ENCODE measurements around the gene GUK1.
"Not testable (repeated sequence)": the region's sequence is repeated elsewhere in the genome, so short reads cannot be mapped to it uniquely, and the experiment has no call there.

The GUK1 gene

DNA sequence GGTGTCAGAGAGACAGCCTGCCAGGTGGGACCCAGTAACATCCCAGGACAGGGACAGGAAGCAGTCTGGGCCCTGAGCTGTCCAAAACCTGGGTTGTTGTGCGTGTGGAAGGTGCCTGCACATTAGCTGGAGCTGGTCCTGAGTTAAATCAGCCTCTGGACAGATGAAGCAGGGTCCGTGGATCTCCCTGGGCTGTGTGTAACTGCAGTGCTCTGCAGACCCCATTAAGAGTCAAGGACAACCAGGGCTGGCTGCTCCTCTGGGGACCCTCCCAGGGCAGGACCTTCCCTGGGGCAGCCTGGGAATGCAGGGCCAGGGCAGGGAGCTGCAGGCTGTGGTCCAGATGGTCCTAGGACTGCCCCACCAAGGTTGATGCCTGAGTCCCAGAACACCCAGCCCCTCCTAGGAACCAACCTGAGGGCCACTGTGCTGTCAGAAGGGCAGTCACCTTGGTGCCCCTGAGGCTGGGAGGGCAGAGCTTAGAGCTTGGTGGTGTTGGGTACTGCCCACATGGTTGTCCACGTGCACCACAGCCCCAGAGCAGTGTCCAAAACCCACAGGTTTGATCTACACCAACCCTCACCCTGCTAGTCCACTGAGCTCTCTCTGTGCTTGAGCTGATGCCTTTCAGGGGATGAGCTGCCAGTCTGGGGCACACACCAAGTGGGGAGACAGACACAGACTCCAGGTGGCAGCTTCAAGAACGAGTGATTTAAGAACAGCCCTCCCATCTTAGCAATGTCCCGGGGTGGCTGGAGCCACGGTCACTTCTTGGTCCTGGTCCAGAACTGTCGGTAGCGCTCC, 33.9 kb upstream of the GUK1 start:
- no peaks in the 10 kb centered on the region for H3K4me1 ChIP-seq (ENCODE audit: control insufficient read depth, insufficient read depth, low read length)
- H3K4me3 ChIP-seq (ENCODE audit: low read length) = no peak overlapping the region
- DNase-seq (ENCODE audit: low read depth, low spot score) = no peak
- H3K27ac ChIP-seq (ENCODE audit: low read length) = no peak overlapping the region
- H3K36me3 ChIP-seq (ENCODE audit: control insufficient read depth, insufficient read depth, low read length) = peaks cover 12% of the 10 kb centered on the region
- H3K9me3 ChIP-seq (ENCODE audit: control insufficient read depth, insufficient read depth, low read length) = no peaks in the 10 kb centered on the region
- WGBS (ENCODE audit: insufficient coverage, insufficient read length) = no CpG with 5 or more reads among the region's 8 CpGs
- no peaks in the 10 kb centered on the region for H3K27me3 ChIP-seq (ENCODE audit: control insufficient read depth, insufficient read depth, low read length)

GRCh38 chr1:228106800-228107054, 33.4 kb upstream of the GUK1 start:
- Histone ChIP-seq H3K4me3 (ENCODE audit: low read length) (no peak overlapping the region), H3K9me3 (ENCODE audit: control insufficient read depth, insufficient read depth, low read length) (no peaks in the 10 kb centered on the region), H3K27ac (ENCODE audit: low read length) (no peak overlapping the region), H3K27me3 (ENCODE audit: control insufficient read depth, insufficient read depth, low read length) (no peaks in the 10 kb centered on the region), H3K4me1 (ENCODE audit: control insufficient read depth, insufficient read depth, low read length) (no peaks in the 10 kb centered on the region), H3K36me3 (ENCODE audit: control insufficient read depth, insufficient read depth, low read length) (peaks cover 12% of the 10 kb centered on the region)
- DNase-seq (ENCODE audit: low read depth, low spot score) = no peak
- WGBS (ENCODE audit: insufficient coverage, insufficient read length) = no CpG with 5 or more reads among the region's 9 CpGs

GRCh38 chr1:228107636-228108035, 32.4 kb upstream of the GUK1 start:
- no peaks in the 10 kb centered on the region for H3K27me3 ChIP-seq (ENCODE audit: control insufficient read depth, insufficient read depth, low read length)
- H3K9me3 ChIP-seq (ENCODE audit: control insufficient read depth, insufficient read depth, low read length) = no peaks in the 10 kb centered on the region
- H3K4me1 ChIP-seq (ENCODE audit: control insufficient read depth, insufficient read depth, low read length) = no peaks in the 10 kb centered on the region
- H3K4me3 ChIP-seq (ENCODE audit: low read length) = no peak overlapping the region
- H3K36me3 ChIP-seq (ENCODE audit: control insufficient read depth, insufficient read depth, low read length) = peaks cover 12% of the 10 kb centered on the region
- H3K27ac ChIP-seq (ENCODE audit: low read length) = no peak overlapping the region
- no peak for DNase-seq (ENCODE audit: low read depth, low spot score)
- no CpG with 5 or more reads among the region's 19 CpGs for WGBS (ENCODE audit: insufficient coverage, insufficient read length)

DNA sequence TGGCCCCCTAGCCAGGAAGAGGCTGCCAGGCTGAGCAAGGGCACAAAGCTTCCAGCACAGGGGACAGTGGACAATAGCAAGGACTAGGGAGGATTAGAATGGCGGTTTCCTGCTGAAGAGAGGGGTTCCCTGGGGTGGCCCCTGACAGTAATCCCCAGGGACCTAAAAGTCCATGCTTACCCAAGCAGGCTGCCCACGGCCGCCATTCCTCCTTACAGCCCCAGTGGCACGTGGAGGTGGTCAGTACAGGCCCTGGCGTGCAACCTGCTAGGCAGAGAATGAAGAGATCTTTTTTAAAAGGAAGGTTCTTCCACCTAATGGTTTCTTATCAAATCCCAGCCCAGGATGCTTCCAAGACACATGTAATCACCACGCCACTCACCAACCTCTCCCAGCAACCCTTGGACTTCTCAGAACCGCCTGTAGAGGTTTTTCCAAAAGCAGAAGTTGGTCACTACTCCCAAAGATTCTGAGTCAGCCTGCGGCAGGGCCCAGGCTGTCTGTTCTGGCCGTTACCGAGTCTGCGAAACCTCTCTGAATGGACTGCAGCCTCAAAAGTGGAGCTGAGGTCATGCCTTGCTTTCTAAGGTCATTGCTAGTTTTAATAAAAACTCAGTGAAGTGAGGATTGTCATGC, 31.9 kb upstream of the GUK1 start:
- no peak overlapping the region for H3K27ac ChIP-seq (ENCODE audit: low read length)
- WGBS (ENCODE audit: insufficient coverage, insufficient read length) = no CpG with 5 or more reads among the region's 11 CpGs
- H3K27me3 ChIP-seq (ENCODE audit: control insufficient read depth, insufficient read depth, low read length) = no peaks in the 10 kb centered on the region
- peaks cover 12% of the 10 kb centered on the region for H3K36me3 ChIP-seq (ENCODE audit: control insufficient read depth, insufficient read depth, low read length)
- no peak for DNase-seq (ENCODE audit: low read depth, low spot score)
- H3K4me3 ChIP-seq (ENCODE audit: low read length) = peak overlapping the region; percentile 48; the same call in 1 of the 2 replicates
- no peaks in the 10 kb centered on the region for H3K9me3 ChIP-seq (ENCODE audit: control insufficient read depth, insufficient read depth, low read length)
- H3K4me1 ChIP-seq (ENCODE audit: control insufficient read depth, insufficient read depth, low read length) = no peaks in the 10 kb centered on the region

DNA sequence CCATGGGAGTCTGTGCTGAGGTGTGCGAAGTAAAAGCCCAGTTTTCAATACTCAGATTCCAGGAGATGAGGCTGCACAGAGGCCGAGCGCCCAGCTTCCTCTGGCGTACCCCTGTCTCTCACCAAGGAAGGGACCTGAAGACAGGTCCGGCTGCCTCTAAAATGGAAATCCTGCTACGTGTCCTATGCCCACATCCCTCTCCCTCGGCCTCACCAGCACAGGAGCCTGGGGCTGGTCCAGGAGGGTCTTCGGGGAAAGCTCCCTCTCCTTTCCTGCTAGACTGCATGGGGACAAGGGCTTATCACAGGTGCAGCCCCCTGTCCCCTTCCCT, 31.4 kb upstream of the GUK1 start:
- DNase-seq (ENCODE audit: low read depth, low spot score) = no peak
- Histone ChIP-seq H3K27ac (ENCODE audit: low read length) (no peak overlapping the region), H3K4me3 (ENCODE audit: low read length) (peak overlapping the region; percentile 48)

DNA sequence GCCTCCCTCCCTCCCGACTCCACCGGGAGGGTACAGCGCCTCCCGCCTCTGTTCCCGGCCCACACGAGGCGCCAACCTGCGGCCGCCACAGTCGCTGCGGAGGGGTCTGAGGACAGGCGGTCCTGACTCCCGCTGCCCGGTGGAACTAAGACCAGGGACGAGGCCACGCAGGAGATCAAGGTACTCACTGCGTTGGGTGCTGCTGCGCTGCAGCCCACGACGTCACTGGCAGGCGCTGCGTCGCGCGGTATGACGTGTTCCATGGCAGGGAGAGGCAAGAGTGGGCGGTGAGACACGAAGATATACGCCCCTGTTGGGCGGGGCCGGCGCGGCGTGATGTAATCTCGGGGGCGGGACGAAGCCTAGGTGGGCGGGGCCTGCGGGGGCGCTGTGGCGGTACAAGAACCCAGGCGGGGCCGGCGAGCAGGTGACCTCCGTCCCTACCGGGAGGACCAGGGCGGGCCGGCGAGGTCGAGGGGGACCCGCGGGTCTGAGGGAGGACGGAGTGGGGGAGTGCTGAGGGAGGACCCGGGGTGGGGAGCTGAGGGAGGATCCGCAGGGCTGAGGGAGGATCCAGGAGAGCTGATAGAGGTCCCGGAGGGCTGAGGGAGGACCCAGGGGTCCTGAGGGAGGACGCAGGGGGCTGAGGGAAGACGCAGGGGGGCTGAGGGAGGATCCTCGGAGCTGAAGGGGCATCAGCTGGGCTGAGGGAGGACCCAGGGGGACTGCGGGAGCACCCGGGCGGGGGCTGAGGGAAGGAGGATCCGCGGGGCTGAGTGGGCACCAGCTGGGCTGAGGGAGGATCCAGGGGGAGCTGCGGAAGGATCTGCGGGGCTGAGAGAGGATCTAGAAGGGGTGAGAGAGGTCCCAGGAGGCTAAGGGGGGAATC, 30.8 kb upstream of the GUK1 start, which contains the start of gene MRPL55:
Gene MRPL55 (minus strand): TSS at position 227 of the 889 bp plus-strand sequence. CDS start 1,039 bp downstream, outside the sequence.
- peaks cover 12% of the 10 kb centered on the region for H3K36me3 ChIP-seq (ENCODE audit: control insufficient read depth, insufficient read depth, low read length)
- H3K27ac ChIP-seq (ENCODE audit: low read length) = no peak within 1 kb of the TSS
- DNase-seq (ENCODE audit: low read depth, low spot score) = peak; percentile 83
- H3K4me1 ChIP-seq (ENCODE audit: control insufficient read depth, insufficient read depth, low read length) = no peaks in the 10 kb centered on the region
- no peaks in the 10 kb centered on the region for H3K9me3 ChIP-seq (ENCODE audit: control insufficient read depth, insufficient read depth, low read length)
- peak within 1 kb of the TSS; percentile 48 for H3K4me3 ChIP-seq (ENCODE audit: low read length)
- H3K27me3 ChIP-seq (ENCODE audit: control insufficient read depth, insufficient read depth, low read length) = no peaks in the 10 kb centered on the region
- no CpG with 5 or more reads among the region's 66 CpGs for WGBS (ENCODE audit: insufficient coverage, insufficient read length)

More for the DNA sequence above, 31.4 kb upstream of the GUK1 start:
- Histone ChIP-seq H3K4me1 (ENCODE audit: control insufficient read depth, insufficient read depth, low read length) (no peaks in the 10 kb centered on the region), H3K36me3 (ENCODE audit: control insufficient read depth, insufficient read depth, low read length) (peaks cover 12% of the 10 kb centered on the region), H3K27me3 (ENCODE audit: control insufficient read depth, insufficient read depth, low read length) (no peaks in the 10 kb centered on the region), H3K9me3 (ENCODE audit: control insufficient read depth, insufficient read depth, low read length) (no peaks in the 10 kb centered on the region)
- WGBS (ENCODE audit: insufficient coverage, insufficient read length) = no CpG with 5 or more reads among the region's 8 CpGs

GRCh38 chr1:228109962-228110488, 30.1 kb upstream of the GUK1 start:
- H3K4me3 ChIP-seq (ENCODE audit: low read length) = peak overlapping the region; percentile 48; the same call in 1 of the 2 replicates
- no CpG with 5 or more reads among the region's 15 CpGs for WGBS (ENCODE audit: insufficient coverage, insufficient read length)
- peaks cover 12% of the 10 kb centered on the region for H3K36me3 ChIP-seq (ENCODE audit: control insufficient read depth, insufficient read depth, low read length)
- DNase-seq (ENCODE audit: low read depth, low spot score) = no peak
- H3K9me3 ChIP-seq (ENCODE audit: control insufficient read depth, insufficient read depth, low read length) = no peaks in the 10 kb centered on the region
- no peaks in the 10 kb centered on the region for H3K27me3 ChIP-seq (ENCODE audit: control insufficient read depth, insufficient read depth, low read length)
- H3K27ac ChIP-seq (ENCODE audit: low read length) = no peak overlapping the region
- no peaks in the 10 kb centered on the region for H3K4me1 ChIP-seq (ENCODE audit: control insufficient read depth, insufficient read depth, low read length)

DNA sequence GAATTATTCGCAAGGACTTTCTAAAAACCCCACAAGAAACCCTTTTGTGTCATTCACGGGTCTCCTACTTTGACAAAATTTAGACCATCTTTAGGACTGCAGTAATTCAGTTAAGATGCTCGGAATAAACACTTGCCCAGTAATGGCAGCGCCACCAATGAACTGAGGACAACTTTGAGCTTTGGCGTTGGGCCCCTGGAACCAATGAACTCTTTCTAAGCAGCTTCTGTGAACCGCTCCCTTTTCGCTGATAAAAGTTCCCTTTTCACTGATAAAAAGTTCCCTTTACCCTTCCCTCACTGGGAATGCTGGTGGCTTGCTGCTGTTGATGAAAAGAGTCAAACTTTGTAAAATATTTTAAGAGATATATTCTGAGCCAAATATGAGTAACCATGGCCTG, 29.5 kb upstream of the GUK1 start:
- no peaks in the 10 kb centered on the region for H3K27me3 ChIP-seq (ENCODE audit: control insufficient read depth, insufficient read depth, low read length)
- DNase-seq (ENCODE audit: low read depth, low spot score) = no peak
- WGBS (ENCODE audit: insufficient coverage, insufficient read length) = no CpG with 5 or more reads among the region's 7 CpGs
- H3K36me3 ChIP-seq (ENCODE audit: control insufficient read depth, insufficient read depth, low read length) = peaks cover 12% of the 10 kb centered on the region
- no peak overlapping the region for H3K4me3 ChIP-seq (ENCODE audit: low read length)
- no peak overlapping the region for H3K27ac ChIP-seq (ENCODE audit: low read length)
- no peaks in the 10 kb centered on the region for H3K4me1 ChIP-seq (ENCODE audit: control insufficient read depth, insufficient read depth, low read length)
- no peaks in the 10 kb centered on the region for H3K9me3 ChIP-seq (ENCODE audit: control insufficient read depth, insufficient read depth, low read length)

- DNase-seq (ENCODE audit: low read depth, low spot score); H3K4me1 ChIP-seq (ENCODE audit: control insufficient read depth, insufficient read depth, low read length): not testable (repeated sequence)
These were observed 28.8 kb upstream of the GUK1 start for GRCh38 chr1:228111315-228111714.

GRCh38 chr1:228112167-228112566, 27.9 kb upstream of the GUK1 start:
- DNase-seq (ENCODE audit: low read depth, low spot score) = no peak
- Histone ChIP-seq H3K27me3 (ENCODE audit: control insufficient read depth, insufficient read depth, low read length) (no peaks in the 10 kb centered on the region), H3K4me3 (ENCODE audit: low read length) (no peak overlapping the region), H3K27ac (ENCODE audit: low read length) (no peak overlapping the region), H3K4me1 (ENCODE audit: control insufficient read depth, insufficient read depth, low read length) (no peaks in the 10 kb centered on the region), H3K9me3 (ENCODE audit: control insufficient read depth, insufficient read depth, low read length) (no peaks in the 10 kb centered on the region), H3K36me3 (ENCODE audit: control insufficient read depth, insufficient read depth, low read length) (0 out of 2 replicates have a peak, but pooled peaks cover 5% of the 10 kb centered on the region)
- no CpG with 5 or more reads among the region's 7 CpGs for WGBS (ENCODE audit: insufficient coverage, insufficient read length)

More at GRCh38 chr1:228111315-228111714, 28.8 kb upstream of the GUK1 start:
- WGBS (ENCODE audit: insufficient coverage, insufficient read length) = no CpG with 5 or more reads among the region's 6 CpGs
- not testable (repeated sequence) for H3K27me3 ChIP-seq (ENCODE audit: control insufficient read depth, insufficient read depth, low read length); H3K9me3 ChIP-seq (ENCODE audit: control insufficient read depth, insufficient read depth, low read length); H3K27ac ChIP-seq (ENCODE audit: low read length); H3K4me3 ChIP-seq (ENCODE audit: low read length); H3K36me3 ChIP-seq (ENCODE audit: control insufficient read depth, insufficient read depth, low read length)

Data from iPS DF 6.9 (cell line).